ENCODE data around the gene PCDHGA11.

DNA sequence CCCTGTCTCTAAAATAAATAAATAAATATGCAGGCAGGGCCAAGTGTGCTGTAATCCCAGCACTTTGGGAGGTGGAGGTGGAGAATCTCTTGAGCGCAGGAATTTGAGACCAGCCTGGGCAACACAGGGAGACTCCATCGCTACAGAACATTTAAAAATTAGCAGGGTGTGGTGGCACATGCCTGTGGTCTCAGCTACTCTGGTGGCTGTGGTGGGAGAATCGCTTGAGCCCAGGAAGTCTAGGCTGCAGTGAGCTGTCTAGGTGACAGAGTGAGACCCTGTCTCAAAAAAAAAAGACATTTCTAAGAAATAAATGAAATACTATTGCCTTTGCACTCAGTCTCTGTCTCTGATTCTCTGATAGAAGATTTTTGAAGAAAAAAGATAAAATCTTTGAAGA, 9.3 kb upstream of the PCDHGA11 start:
- TF ChIP-seq, protein P1, sequence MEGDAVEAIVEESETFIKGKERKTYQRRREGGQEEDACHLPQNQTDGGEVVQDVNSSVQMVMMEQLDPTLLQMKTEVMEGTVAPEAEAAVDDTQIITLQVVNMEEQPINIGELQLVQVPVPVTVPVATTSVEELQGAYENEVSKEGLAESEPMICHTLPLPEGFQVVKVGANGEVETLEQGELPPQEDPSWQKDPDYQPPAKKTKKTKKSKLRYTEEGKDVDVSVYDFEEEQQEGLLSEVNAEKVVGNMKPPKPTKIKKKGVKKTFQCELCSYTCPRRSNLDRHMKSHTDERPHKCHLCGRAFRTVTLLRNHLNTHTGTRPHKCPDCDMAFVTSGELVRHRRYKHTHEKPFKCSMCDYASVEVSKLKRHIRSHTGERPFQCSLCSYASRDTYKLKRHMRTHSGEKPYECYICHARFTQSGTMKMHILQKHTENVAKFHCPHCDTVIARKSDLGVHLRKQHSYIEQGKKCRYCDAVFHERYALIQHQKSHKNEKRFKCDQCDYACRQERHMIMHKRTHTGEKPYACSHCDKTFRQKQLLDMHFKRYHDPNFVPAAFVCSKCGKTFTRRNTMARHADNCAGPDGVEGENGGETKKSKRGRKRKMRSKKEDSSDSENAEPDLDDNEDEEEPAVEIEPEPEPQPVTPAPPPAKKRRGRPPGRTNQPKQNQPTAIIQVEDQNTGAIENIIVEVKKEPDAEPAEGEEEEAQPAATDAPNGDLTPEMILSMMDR (IDR thresholded peaks at IDR 0.05): no peak
- no peak for TF ChIP-seq POLR2AphosphoS5 (IDR thresholded peaks at IDR 0.05; ENCODE audit: low read depth, low read length)
- no peak for TF ChIP-seq SIN3A (IDR thresholded peaks at IDR 0.05; ENCODE audit: borderline replicate concordance, insufficient read depth, low read depth, low read length)
- TF ChIP-seq TCF7L2 (IDR thresholded peaks at IDR 0.05; ENCODE audit: low read depth, low read length): no peak
- TF ChIP-seq, protein P2, sequence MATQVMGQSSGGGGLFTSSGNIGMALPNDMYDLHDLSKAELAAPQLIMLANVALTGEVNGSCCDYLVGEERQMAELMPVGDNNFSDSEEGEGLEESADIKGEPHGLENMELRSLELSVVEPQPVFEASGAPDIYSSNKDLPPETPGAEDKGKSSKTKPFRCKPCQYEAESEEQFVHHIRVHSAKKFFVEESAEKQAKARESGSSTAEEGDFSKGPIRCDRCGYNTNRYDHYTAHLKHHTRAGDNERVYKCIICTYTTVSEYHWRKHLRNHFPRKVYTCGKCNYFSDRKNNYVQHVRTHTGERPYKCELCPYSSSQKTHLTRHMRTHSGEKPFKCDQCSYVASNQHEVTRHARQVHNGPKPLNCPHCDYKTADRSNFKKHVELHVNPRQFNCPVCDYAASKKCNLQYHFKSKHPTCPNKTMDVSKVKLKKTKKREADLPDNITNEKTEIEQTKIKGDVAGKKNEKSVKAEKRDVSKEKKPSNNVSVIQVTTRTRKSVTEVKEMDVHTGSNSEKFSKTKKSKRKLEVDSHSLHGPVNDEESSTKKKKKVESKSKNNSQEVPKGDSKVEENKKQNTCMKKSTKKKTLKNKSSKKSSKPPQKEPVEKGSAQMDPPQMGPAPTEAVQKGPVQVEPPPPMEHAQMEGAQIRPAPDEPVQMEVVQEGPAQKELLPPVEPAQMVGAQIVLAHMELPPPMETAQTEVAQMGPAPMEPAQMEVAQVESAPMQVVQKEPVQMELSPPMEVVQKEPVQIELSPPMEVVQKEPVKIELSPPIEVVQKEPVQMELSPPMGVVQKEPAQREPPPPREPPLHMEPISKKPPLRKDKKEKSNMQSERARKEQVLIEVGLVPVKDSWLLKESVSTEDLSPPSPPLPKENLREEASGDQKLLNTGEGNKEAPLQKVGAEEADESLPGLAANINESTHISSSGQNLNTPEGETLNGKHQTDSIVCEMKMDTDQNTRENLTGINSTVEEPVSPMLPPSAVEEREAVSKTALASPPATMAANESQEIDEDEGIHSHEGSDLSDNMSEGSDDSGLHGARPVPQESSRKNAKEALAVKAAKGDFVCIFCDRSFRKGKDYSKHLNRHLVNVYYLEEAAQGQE (IDR thresholded peaks at IDR 0.05; ENCODE audit: insufficient read depth in 1 of 2, low read depth in 2 of 2, low read length in 1 of 2): no peak

All from Panc1 (cell line).